Activated naive CD4-positive, alpha-beta T cell treated with anti-CD3 and anti-CD28 coated beads, Interleukin-2, amount 50 U/mL, for 16 hours (primary cell): ENCODE measurements around the gene ZNF526.

Experiments
- DNase-seq: peaks from one replicate; pipeline ENCODE4 v3.0.0-alpha.2; 2020

The ZNF526 gene

DNA sequence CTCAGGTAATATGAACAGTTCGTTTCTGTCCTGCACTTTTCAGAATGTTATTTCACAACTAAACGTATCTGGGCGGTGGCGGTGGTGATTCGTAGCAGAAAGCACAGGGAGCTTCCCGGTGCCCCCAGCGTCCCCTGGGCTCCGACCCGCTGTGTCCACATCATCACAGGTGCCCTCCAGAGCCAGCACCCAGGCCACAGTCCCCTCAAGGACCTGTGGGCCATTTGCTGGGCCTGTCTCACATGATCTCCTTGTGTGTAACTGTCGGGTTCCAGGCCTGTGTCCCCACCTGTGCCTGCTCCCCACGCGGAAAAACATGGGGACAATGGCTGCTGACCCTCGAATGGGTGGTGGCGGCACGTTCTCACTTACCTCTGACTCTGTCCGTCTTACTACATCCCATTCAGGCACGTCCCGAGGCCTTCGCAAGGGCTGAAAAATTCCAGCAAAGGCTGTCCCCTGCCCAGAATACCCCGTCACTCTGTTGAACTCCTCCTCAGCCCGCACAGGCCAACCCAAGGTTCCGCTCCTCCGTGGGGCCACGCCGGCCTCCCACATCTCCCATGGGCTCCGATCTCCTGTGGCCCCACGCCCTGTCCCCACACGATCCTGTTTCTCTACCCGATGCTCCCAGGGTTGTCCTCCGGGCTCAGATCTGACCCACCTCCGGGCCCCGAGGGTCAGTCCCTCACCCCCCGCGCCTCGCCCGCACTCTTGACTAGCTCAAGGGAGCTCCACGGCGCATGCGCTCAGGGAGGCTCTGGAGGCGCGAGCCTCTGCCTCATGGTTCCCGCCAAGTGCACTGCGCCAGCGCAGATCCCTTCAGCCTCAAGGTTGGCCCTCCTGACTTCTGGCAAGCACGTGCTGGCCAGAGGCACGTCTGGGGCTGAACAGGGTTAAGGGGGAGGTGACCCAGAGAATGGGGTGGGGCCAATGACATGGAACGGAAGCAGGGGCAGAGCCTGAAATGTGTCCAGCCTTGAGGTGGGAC is 23.8 kb upstream of the ZNF526 start:
- no peak for DNase-seq

DNA sequence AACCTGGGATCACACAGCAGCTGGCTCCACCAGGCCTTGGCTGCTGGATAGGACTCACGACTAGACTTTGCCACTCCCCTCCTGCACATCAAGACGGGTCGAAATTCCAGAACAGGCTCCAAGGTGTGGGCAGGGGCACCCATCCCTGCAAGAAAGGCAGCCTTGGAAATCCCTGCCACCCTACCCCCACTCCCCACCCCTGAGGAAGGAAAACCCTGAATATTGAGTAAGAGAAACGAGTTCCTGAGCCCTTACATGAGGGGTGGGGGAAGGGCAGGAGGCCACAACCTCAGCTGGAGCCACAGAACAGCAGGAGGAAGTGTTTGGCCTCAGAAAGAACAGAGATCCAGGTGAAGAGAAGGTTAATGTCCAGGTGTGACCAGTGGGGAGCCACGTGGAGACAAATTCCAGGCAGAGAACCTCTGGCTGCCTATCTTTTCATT is 22.7 kb upstream of the ZNF526 start:
- no peak for DNase-seq

DNA sequence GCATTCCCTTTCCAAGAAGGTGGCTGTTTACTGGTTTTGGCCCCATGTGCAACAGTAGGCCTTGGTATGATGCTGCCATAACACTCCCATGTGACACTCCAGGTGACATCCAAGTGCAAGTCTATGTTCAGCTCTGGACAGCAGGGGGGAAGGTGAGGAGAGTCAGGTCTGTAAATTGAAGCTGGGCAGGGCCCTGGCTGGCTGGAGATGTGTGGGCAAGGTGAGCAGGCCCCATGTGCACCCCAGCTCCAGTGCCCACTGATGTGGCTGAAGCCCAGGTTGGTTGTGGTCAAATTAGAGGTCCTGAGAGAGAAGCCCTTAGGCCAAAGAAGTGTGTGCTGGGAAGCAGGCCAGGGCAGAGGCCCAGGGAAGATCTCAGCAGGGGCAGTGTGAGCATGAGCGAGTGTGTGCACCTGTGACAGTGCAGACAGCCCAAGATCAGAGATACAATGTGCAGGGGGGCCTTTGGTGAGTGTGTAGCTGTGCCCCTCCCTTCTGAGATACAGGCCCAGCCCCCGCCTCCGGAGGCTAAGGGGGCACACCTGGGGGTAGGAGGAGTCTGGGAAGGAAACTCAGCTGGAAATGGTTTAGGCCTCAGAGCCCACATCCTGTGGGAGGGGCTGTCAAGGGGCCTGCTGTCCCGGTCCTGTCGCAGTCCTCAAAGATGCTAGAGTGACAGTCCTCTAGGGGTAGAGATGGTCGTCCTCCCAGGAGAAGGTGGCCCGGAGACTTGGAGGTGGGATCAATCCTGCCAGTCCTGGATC is 21.3 kb upstream of the ZNF526 start:
- DNase-seq = peak; percentile 42

DNA sequence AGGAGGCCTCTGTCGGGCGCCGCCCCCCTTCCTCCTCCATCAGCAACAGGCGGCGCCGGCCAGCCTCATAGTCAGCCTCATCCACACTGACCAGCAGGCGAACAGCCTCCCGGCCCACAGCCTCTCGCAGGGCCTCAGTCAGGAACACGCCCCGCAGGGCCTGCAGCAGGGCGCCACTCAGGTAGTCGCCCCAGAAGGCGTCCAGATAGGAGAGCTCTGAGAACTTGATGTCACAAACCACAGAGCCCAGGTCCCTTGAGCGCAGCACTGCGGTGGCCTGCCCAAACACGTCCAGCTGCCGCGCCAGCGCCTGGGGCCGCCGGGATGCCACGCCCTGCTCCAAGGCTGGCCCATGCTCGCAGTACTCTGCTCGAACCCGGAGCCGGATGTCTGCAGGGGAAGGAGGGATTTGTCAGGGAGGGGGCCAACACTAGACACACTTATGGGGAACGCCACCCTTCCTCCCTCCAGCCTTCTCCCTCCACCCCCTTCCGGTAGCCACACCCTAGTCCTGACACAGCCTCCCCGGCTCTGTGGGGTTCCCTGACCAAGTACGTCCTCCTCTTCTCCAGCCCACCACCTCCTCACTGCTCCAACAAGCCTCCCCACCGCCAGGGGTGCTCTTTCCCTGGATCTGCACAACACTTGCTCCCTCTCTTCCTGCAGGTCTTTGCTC is 20.5 kb upstream of the ZNF526 start:
- DNase-seq = peak; percentile 38

DNA sequence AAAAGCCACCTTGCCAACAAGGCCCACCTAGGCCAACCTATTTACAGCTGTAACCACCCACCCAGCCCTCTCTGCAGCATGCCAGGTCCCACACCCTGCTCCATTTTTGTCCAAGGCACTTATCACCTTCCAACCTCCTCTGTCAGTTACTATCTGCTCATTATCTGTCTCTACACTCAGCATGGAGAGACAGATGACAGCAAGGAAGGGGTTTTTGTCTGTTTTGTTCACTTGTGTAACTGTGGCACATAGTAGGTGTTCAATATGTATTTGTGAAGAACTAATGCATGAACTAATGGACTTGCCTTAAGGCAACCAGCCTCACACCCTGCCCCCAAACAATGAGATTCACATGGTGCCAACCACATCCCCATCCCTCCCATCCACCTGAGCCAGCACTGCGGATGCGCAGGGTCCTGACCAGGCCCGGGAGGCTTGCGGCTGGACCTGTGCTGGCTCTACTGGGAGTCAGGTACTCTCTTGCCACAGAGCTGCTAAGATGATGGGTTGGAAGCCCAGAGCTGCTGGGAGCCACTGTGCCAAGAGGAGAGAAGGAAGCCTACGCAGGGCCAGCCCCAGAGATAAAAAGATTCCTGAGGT is 19.9 kb upstream of the ZNF526 start:
- DNase-seq = no peak

DNA sequence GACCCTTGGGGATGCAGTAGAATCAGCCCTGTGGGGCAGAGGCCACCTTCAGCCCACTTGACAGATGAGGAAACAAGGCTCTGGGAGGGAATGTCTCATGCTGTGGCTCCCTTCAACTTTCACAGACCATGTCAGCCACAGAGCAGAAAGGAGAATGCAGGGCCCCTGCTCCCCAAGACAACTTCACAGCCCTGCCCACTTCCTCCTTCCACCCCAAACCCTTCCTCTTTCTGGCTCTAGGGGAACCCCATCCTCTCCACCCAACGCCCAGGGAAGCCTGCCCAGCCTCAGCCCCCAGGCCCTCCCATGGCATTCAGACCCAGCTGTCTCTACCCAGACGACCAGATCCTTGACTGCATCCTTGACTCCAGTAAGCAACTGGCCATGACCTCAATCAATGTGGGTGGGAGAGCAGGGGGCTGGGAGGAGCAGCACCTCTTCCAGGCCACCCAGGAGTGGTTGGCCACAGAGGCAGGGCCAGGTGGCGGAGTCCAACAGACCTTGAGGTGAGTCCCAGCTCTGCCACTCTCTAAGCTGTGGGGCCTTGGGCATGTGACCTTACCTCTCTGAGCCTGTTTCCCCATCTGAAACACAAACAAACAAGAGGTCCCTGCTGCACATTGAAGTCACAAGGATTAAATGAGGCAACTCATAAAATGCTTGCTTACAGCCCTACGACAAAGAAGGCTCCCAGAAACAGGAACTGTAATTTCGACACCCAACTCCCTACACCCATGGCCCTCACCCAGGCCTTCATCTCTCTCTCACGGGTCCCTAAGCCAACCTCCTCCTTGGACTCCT is 18.4 kb upstream of the ZNF526 start:
- DNase-seq = no peak

DNA sequence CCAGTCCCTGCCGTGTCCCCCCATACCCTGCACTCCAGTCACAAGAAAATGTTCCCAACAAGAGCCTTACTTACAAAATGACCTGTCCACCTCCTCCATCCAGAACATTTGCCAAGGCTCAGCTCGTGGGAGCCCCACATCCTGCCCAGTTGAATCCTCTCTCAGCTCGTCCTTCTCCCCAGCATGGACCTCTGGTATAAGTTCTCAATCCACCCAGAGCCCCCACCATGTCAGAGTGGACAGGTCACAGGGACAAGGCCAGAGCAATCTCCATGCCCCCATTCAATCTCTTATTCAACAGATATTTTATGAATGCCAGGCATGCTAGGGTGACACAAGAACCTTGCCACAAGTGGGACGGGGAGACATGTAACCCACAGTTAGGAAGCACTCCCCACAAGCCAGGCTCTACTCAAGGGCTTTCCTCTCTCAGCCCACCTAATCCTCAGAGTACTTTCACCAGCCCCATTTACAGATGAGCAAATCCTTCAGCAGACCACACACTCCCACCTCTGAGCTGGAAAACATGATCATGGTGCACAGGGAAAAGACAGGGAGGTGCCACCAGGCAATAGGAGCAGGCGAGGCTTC is 17.7 kb upstream of the ZNF526 start:
- no peak for DNase-seq

DNA sequence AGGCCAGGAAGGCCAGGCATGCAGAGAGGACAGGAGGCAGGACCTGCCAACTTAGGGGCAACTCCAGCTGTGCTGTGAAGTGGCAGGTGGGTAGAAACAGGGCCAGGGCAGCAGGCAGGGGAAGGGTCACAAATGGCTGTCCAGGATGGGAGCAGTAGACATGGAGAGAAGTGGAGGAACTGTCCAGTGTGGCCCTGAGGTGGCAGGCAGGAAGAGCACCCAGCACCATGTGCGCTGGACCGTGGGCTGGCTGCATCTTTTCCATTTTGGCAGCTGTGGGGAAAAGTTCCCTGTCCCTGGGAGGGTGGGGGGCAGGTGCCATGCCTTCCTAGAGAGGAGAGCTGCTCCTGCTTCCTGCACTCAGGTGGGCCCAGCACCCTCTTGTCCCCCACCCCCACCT is 16.4 kb upstream of the ZNF526 start:
- no peak for DNase-seq

DNA sequence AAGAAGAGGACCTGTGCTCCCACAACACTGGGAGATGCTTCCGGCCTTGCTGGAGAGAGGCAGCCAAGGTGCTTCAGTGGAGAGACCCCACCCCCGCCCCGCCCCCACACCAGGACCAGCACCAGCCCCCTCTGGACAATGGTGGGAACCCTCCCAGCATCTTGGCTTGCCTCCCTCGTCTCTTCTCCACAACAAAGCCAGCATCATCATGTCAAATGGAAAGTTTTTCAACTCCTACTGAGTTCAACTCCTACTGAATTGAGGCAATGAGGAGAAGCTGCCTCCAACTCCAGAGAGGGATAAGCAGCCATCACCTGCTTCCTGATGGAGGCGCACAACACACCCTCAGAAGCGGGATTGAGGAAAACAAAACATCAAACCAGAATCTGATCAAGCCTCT is 15.4 kb upstream of the ZNF526 start:
- no peak for DNase-seq

DNA sequence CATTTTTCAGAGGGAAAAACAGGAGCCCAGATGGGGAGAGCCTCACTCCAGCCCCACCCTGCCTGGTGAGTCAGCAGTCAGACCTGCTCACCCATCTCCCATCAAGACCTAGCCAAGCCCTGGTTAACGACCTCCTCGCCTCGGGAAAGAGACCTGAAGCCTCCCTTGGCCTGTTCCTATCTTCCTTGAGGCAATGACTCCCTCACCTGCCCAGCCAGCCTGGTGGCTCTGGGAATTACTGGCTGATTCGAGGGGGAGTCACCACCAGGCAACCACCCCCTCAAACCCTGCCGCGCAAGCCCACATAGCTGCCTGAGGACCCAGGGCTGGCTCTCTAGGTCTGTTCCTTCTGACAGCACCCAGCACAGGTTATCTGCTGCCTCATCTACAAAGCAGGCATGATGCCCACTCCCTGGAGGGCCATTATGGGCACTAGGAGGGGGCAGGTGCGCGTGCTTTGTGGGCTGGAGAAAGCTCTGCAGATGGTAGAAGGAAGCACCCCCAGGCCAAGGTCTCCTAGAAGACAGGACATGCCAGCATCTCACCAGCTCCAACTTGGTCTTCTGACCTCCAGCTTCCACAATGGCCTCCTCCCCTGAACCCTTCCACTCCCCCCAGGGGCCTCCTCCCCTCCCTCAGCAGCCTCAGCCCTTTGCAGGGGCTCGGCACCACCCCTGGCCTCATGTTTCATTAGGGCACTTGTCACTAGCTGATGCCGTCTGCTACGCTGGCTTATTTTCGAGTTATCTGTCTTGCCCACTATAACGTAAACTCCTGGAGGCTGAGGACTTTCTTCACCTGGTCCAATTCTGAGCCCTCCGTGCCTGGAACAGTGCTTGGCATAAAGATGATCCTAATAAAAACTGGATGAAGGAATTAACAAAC is 13.0 kb upstream of the ZNF526 start:
- no peak for DNase-seq

DNA sequence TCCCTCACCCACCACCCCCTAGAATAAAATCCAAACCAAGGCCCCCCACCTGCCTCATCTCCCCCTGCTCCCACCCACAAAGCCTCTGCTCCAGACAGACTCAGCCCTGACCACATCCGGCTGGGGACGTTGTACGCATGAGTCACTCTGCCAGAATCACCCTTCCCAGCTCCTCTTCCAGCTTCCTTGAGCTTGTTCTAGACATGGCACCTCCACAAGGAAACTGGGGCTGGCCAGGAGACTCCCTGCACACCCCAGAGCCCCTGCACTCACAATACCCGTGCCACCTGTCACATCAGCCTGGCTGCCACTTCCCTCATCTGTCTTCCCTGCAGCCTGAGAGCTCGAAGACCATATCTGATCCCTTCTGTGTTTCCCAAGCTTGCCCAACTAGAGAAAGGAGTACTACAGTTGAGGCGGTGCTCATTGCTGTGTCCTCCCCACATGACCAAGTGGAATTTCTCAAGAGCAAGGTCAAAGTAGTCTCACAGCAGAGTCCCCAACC is 12.3 kb upstream of the ZNF526 start:
- DNase-seq = no peak

DNA sequence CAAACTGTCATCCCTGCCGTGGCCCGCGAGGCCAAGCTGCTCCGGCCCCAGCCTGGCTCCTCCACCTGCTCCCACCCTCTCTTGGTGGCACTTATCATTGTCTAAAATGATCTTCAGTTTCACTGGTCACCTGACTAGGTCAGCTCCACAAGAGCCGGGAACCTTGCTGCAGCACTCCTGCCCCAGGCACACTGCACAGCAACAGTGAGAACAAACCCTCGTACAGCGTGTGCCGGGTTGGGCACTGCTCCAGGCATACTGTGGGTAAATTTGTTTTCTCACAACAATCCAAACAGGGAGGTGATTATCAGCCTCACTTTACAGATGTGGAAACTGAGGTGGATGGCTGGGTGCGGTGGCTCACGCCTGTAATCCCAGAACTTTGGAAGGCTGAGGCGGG is 11.5 kb upstream of the ZNF526 start:
- DNase-seq = no peak

DNA sequence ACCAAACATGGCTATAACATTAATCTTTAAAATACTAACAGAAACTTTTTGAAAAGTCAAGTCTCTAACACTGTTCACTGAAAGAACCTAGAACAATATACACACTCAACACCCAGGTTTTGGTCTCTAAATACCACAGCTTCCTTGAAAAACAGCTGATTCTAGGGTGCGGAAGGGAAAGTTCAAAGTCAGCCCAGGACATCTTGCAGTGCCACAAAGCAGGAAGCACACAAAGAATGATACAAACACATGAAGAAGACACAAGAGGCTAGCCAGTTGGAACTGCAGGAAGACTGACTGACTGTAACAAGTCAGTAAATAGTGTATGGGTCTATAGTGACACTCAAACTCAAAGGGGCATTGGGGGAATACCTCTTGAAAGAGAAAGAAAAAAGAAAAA is 7.2 kb upstream of the ZNF526 start:
- DNase-seq = no peak

DNA sequence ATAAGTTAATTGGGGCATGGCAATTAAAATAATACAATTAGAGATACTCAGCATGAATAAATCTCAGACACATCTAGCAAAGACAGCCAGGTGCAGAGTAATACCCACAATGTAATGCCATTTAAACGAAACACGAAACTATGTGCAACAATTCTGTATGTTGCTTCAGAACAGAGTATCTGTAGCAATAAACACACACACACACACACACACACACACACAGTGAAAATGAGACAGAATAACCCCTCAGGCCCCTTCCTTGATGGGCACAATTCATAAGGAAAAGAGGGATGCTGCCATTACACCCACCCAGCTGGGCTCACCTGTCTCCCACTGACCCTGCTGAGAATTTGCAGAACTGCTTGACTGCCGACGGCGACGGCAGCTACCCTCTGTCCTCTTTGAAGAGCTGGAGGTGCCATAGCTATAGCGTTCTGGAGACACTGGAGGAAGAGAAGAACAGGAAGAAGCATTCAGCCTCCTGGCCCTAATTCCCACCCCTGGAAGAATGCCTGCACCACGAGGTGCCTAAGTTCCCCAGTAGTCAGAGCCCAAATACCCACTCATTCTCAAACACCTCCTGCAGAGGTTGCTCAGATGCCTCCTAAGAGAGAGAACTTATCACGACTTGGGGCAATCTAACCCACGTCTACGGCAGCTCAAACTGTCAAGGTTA is 5.2 kb upstream of the ZNF526 start:
- no peak for DNase-seq

DNA sequence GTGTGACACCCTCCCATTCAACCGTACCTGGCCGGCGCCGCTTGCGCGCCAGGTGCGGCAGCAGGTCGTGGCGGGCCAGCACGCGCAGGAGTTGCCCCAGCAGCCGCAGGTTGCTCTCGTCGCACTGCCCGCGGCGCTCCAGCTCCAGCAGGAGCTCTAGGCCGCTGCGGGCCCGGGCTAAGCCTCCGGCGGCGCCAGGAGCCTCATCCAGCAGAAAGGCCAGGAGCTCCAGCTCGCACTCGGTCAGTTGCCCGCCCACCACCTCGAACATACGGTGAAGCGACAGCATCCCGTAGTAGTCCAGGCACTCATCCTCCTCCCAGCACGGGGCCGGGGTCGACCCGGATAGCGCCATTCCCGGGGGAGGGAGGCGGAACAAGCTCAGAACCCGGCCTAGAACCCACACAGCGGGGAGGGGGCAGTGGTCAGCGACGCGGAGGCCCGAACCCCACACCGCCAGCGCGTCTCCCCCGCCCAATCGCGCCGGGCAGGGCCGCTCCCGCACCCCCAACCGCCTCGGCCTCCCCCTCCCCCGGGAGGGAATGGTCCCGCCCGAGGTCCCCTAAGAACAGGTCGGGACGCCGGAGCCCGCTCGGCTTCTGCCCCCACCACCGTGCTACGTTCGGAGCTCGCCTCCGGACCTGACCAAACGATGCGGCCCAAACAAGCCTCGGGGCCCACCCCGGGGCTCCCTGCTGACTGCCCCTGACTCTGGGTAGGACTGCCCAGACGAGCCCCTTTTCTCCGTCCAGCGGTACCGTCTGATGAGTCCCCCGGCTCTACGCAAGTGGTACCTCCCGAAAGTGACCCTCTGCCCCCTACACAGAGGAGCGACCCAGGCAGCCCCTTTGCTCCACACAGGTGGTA is 3.2 kb upstream of the ZNF526 start:
- DNase-seq = peak; percentile 33

DNA sequence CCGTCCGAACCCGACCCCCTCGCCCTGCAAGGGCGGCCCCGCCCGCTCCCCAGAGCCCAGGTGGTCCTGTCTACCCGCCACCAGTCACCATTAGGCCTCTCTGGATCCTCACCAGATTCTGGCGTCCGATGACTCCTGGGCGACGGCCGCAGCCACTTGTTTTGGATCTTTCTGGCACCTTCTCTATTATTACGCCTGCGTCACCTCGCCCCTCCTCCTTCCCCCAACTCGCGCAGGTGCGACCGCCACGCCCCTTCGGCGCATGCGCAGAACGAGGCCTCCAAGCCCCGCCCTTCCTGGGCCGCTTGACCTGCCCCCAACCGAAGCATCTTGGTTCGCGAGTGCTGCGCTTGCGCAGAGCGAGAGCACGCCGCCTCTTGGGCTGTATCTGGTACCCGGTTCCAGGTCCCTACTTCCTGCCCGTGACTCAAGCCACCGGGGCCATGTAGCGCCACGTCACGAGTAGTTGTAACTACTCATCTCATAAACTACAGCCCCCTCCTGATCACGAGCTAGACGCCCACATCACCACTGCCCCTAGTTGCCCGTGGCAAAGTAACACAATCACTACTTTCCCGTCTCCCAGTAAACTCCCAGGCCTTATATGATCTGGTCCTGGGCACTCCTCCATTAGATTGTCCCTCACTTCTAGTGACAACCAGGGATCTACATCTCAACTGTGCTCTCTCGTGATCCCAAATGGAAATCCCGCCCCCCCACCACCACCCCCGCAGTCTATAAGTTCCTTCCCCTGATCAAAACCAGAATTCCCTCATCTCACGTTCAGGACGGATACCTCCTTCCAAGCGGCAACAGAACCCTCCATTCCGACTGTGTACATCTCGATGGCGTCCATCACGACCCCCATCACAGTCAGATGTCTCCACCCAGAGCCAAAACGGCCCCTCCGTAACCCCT is 2.3 kb upstream of the ZNF526 start, which contains the start of gene DEDD2:
Gene DEDD2 (minus strand): TSS at position 158 of the 918 bp plus-strand sequence. CDS start 670 bp downstream, outside the sequence.
- peak; percentile 98 for DNase-seq

DNA sequence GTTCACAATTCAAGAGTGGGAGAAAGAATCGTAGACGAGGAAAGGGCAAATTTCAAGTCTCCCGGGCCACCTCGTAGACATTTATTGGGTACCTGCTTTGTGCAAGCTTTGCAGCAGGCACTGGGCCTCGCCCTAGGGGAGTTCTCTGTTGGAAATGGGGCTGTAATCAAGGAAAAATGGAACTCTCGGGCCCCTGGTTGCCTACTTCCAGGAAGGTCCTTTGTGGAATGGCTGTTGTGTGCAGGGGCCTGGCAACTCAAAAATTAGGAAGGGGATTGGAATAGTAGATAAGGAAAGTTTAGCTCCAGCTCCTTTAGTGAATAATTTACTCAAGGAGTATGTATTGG is 612 bp downstream of the ZNF526 start:
- DNase-seq = no peak
